ENCODE data around the gene ANKS1B. TPM values are rescaled to one million over a fixed set of nuclear protein-coding genes. Genes with fewer than 3 reads are reported as not detected.

ANKS1B gene
- polyA plus RNA-seq, 1 experiment = 0.27 TPM

DNA sequence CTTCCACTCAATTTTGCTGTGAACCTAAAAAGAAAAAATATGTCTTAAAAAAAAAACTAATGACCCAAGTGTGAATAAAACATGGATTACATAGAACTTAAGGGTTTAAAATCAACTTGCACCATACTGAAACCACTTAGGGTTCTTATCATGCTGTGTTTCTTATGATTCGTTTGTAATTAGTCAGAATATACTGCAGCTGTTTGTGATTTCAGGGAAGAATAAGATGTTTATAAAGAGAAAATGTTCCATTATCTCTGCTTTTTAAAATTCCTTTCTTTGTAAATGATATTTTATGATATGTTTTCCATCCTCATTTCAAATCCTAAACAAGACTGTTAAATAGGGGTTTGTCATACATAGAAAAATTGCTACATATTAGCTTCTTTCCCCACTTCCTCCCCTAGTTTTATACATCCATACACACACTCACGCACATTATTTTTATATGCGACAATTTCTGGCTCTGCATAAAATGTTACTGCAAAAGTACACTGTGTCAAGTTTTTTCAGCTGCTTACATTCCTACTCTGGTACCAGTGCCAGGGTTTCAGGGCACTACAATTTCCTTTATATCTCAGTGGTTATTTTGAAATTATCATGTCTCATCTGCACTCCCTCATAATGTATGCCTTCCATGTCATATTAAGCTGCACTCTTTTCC is 612.3 kb downstream of the ANKS1B start:
- ChIA-PET CTCF (interaction anchor here (1.8 kb wide), 1 partner anchor 10 kb away, joined by 3 read pairs; no protein-coding TSS in a partner anchor), POLR2A (no interaction called here)
- DNase-seq (ENCODE audit: low read depth) = no peak

DNA sequence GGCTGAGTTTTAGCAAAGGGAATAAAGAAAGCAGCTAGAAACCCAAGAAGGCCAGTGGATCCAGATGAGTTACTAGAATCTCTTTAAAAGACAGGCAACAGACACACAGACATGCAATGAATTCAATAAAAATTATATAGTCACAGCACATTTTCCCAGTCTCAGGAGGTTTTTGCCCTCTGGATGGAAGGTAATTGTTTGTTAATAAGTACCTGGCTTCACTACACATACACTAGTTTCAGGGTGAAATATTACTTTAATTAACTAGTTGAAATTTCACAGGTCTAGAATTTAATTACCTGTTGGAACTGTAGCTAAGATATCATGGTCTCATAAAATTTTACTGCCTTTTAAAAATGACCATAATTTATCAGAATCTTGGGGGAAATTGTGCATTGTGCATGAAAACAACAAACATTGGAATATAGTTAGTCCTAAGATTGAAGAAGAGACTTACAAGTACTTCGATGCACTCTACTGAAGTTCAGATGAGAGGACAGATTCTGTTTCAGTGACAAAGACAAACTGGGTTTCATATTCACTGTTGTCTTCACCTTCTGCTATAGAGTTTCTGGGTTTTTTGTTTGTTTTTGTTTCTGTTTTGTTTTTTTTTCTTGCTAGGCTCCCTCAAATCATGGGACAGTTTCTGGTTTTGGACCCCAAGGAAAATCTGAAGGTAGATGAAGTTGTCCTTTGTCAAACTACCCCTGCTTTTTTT is 614.2 kb downstream of the ANKS1B start:
- TF ChIP-seq, protein P1, sequence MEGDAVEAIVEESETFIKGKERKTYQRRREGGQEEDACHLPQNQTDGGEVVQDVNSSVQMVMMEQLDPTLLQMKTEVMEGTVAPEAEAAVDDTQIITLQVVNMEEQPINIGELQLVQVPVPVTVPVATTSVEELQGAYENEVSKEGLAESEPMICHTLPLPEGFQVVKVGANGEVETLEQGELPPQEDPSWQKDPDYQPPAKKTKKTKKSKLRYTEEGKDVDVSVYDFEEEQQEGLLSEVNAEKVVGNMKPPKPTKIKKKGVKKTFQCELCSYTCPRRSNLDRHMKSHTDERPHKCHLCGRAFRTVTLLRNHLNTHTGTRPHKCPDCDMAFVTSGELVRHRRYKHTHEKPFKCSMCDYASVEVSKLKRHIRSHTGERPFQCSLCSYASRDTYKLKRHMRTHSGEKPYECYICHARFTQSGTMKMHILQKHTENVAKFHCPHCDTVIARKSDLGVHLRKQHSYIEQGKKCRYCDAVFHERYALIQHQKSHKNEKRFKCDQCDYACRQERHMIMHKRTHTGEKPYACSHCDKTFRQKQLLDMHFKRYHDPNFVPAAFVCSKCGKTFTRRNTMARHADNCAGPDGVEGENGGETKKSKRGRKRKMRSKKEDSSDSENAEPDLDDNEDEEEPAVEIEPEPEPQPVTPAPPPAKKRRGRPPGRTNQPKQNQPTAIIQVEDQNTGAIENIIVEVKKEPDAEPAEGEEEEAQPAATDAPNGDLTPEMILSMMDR (IDR thresholded peaks at IDR 0.05; ENCODE audit: insufficient read depth, low read depth, low read length) = no peak
- ChIA-PET POLR2A (no interaction called here), CTCF (interaction anchor here (0.6 to 1.8 kb wide), 2 partner anchors 9 to 12 kb away, joined by 3 to 4 read pairs; no protein-coding TSS in a partner anchor)
- H3K27me3 ChIP-seq (ENCODE audit: control insufficient read depth, insufficient read depth, low read length) = no peaks in the 10 kb centered on the region
- no peaks in the 10 kb centered on the region for H3K36me3 ChIP-seq (ENCODE audit: control insufficient read depth, insufficient read depth, low read length)
- no peak for DNase-seq (ENCODE audit: low read depth)
- no peak overlapping the region for H3K4me3 ChIP-seq (ENCODE audit: low read depth, low read length)

More for the DNA sequence above, 612.3 kb downstream of the ANKS1B start:
- Histone ChIP-seq H3K27me3 (ENCODE audit: control insufficient read depth, insufficient read depth, low read length) (no peaks in the 10 kb centered on the region), H3K36me3 (ENCODE audit: control insufficient read depth, insufficient read depth, low read length) (no peaks in the 10 kb centered on the region), H3K4me3 (ENCODE audit: low read depth, low read length) (no peak overlapping the region)
- TF ChIP-seq, protein P1 (IDR thresholded peaks at IDR 0.05; ENCODE audit: insufficient read depth, low read depth, low read length) = no peak

GRCh38 chr12:99367181-99367580 is 617.6 kb downstream of the ANKS1B start:
- CTCF ChIA-PET = no interaction called here
- no peak for DNase-seq (ENCODE audit: low read depth)
- H3K4me3 ChIP-seq (ENCODE audit: low read depth, low read length) = no peak overlapping the region
- H3K36me3 ChIP-seq (ENCODE audit: control insufficient read depth, insufficient read depth, low read length) = no peaks in the 10 kb centered on the region
- TF ChIP-seq, protein P1 (IDR thresholded peaks at IDR 0.05; ENCODE audit: insufficient read depth, low read depth, low read length) = no peak
- POLR2A ChIA-PET = no interaction called here
- no peaks in the 10 kb centered on the region for H3K27me3 ChIP-seq (ENCODE audit: control insufficient read depth, insufficient read depth, low read length)

- no peaks in the 10 kb centered on the region for H3K27me3 ChIP-seq (ENCODE audit: control insufficient read depth, insufficient read depth, low read length)
- TF ChIP-seq, protein P1 (IDR thresholded peaks at IDR 0.05; ENCODE audit: insufficient read depth, low read depth, low read length) = no peak
- CTCF ChIA-PET = no interaction called here
- no peaks in the 10 kb centered on the region for H3K36me3 ChIP-seq (ENCODE audit: control insufficient read depth, insufficient read depth, low read length)
- H3K4me3 ChIP-seq (ENCODE audit: low read depth, low read length) = no peak overlapping the region
- POLR2A ChIA-PET = no interaction called here
- no peak for DNase-seq (ENCODE audit: low read depth)
Observed at GRCh38 chr12:99352269-99352668, 632.5 kb downstream of the ANKS1B start.

DNA sequence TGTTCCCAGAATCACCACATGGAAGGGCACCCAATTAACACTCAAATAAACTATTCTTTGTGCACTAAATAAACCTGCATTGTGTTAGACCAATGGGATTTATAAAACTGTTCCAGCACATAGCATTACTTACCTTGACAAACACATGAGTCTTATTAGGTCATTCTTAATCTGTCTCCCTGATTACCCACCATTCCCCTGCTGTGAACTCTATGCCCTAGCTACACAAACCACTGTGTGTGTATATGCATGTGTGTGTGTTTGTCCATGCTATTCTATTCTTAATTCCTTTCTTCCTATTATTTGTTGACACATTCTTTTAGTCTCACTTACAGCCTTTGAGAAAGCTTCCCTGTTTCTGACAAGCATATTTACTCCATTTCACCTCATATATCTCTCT is 640.8 kb downstream of the ANKS1B start:
- no peaks in the 10 kb centered on the region for H3K36me3 ChIP-seq (ENCODE audit: control insufficient read depth, insufficient read depth, low read length)
- ChIA-PET POLR2A (no interaction called here), CTCF (no interaction called here)
- DNase-seq (ENCODE audit: low read depth) = no peak
- H3K4me3 ChIP-seq (ENCODE audit: low read depth, low read length) = no peak overlapping the region
- no peaks in the 10 kb centered on the region for H3K27me3 ChIP-seq (ENCODE audit: control insufficient read depth, insufficient read depth, low read length)
- TF ChIP-seq, protein P1 (IDR thresholded peaks at IDR 0.05; ENCODE audit: insufficient read depth, low read depth, low read length) = no peak
